Thymus (tissue), 14 donors: ENCODE results near the gene JARID2. TPM values are rescaled to one million over a fixed set of nuclear protein-coding genes. Genes with fewer than 3 reads are reported as not detected.

Source experiments
- DNase-seq, 9 donors: peaks; one replicate each; pipeline ENCODE4 v3.0.0-alpha.2; 2013; ENCODE audit warnings: low spot score in 9 of 9, low read depth in 6 of 9, missing footprints in 1 of 9
- H3K27ac ChIP-seq, 2 donors: one replicate each; pipeline ENCODE4 v1.5.1; 2013; ENCODE audit warnings: control low read depth in 1 of 2, low read depth in 1 of 2, low read length in 1 of 2, mild to moderate bottlenecking in 1 of 2, moderate library complexity in 1 of 2
- H3K27me3 ChIP-seq, 2 donors: one replicate each; pipeline ENCODE4 v1.5.1; 2013; ENCODE audit warnings: low read length in 1 of 2; ENCODE audit not compliant: control insufficient read depth in 2 of 2, insufficient read depth in 1 of 2
- H3K36me3 ChIP-seq, 2 donors: one replicate each; pipeline ENCODE4 v1.5.1; 2013; ENCODE audit warnings: low read length in 1 of 2, mild to moderate bottlenecking in 1 of 2, moderate library complexity in 1 of 2; ENCODE audit not compliant: control insufficient read depth in 2 of 2, insufficient read depth in 2 of 2
- H3K4me1 ChIP-seq, 2 donors: one replicate each; pipeline ENCODE4 v1.5.1; 2013; ENCODE audit warnings: low read length in 2 of 2; ENCODE audit not compliant: control insufficient read depth in 2 of 2, insufficient read depth in 2 of 2
- H3K4me3 ChIP-seq, 2 donors: one replicate each; pipeline ENCODE4 v1.5.1; 2013; ENCODE audit warnings: low read length in 2 of 2, control low read depth in 1 of 2, mild to moderate bottlenecking in 1 of 2
- H3K9me3 ChIP-seq, 2 donors: one replicate each; pipeline ENCODE4 v1.5.1; 2013; ENCODE audit warnings: low read length in 1 of 2, mild to moderate bottlenecking in 1 of 2; ENCODE audit not compliant: control insufficient read depth in 2 of 2, insufficient read depth in 1 of 2
- WGBS: extraction: QIAGEN DNeasy Blood & Tissue Kit; methylation state at CpG from one replicate; pipeline ENCODE4 v1.1.7; 2013; 5-methylcytosine and 5-hydroxymethylcytosine counted together
- long read RNA-seq, 10 donors: transcript quantifications; one replicate each; lab custom pipeline, GENCODE V29; 2026
- polyA plus RNA-seq: library from polyadenylated mRNA; stranded (reverse); fragments of 200-250 nt; gene quantifications from one replicate; pipeline ENCODE4 v1.2.3, GENCODE V29; 2013
- total RNA-seq: library from RNA; stranded (reverse); fragments of 120-200 nt; gene quantifications from one replicate; pipeline ENCODE4 v1.2.4, GENCODE V29; 2013
- donor health status: healthy.

Gene JARID2
- total RNA-seq (20.9 TPM), polyA plus RNA-seq (15.8 TPM)
- long read RNA-seq, donor 1: 0 reads
- long read RNA-seq, donor 2: 0 reads
- long read RNA-seq, donor 3, partial matches to known transcripts: 21 of 21 reads
- long read RNA-seq, donor 3, other reads (novel, unspliced or antisense): 0 of 21 reads
- long read RNA-seq, donor 4, full-length matches to known transcripts: 2 of 9 reads
- long read RNA-seq, donor 4, partial matches to known transcripts: 7 of 9 reads
- long read RNA-seq, donor 4, other reads (novel, unspliced or antisense): 0 of 9 reads
- long read RNA-seq, donor 5, full-length matches to known transcripts: 4 of 47 reads
- long read RNA-seq, donor 5, partial matches to known transcripts: 37 of 47 reads
- long read RNA-seq, donor 5, other reads (novel, unspliced or antisense): 6 of 47 reads
- long read RNA-seq, donor 6: 0 reads
- long read RNA-seq, donor 7, partial matches to known transcripts: 9 of 9 reads
- long read RNA-seq, donor 7, other reads (novel, unspliced or antisense): 0 of 9 reads
- long read RNA-seq, donor 8: 0 reads
- long read RNA-seq, donor 9, partial matches to known transcripts: 18 of 23 reads
- long read RNA-seq, donor 9, other reads (novel, unspliced or antisense): 5 of 23 reads
- long read RNA-seq, donor 10, partial matches to known transcripts: 10 of 10 reads
- long read RNA-seq, donor 10, other reads (novel, unspliced or antisense): 0 of 10 reads

DNA sequence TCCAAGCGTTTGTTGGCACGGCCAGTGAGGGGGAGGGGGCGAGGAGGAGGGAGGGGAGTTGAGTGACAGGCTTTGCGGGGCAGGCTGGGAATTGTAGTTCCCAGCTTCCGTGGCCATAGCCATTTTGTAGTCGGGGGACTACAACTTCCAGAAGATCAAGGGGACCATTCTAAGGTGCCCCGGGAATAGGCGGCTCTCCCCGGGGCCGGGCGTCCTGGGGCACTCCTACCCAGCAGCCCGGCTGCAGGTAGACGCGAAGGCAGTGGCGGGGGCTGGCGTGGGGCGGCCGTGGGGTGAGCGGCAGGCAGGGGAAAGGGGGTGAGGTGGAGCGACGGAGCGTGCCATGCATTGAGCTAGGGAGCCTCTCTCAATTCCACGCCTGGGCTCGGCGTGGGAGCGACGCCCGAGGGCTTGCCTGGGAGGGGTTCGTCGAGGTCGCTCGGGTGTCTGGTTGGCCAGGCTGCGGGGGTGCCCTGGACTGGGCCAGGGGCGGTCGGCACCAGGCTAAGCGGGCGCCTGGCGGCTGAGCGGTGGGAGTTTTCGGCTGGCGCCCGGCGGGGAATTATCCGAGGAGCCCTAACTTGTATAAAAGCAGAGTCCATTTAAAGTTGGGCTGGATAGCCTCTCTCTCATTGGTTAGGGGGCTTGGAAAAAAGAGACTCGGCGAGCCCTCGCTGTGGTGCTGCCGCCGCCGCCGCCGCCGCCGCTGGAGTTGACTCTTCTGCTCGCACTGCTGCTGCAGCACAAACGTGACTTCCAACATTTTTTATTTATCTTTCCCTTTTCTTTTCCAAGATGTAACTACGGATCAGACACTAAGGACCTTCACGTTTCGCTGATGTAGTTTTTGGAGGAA is at the start of gene JARID2:
TSS of gene JARID2 (plus strand) at position 709 of the 856 bp plus-strand sequence. CDS start 471 bp downstream, outside the sequence.
- H3K36me3 ChIP-seq: no peaks in the 10 kb centered on the region
- H3K4me3 ChIP-seq: peak within 1 kb of the TSS; percentile 81 to 90
- WGBS: under 1% methylated on average over 59 of the region's 59 CpGs
- H3K9me3 ChIP-seq: no peaks in the 10 kb centered on the region
- H3K27me3 ChIP-seq: peaks cover 4 to 5% of the 10 kb centered on the region in 2 donors
- peak; percentile 84 to 98 (median 94) for DNase-seq
- peaks cover 9 to 23% of the 10 kb centered on the region in 2 donors for H3K4me1 ChIP-seq
- H3K27ac ChIP-seq: peak within 1 kb of the TSS; percentile 93 to 96

DNA sequence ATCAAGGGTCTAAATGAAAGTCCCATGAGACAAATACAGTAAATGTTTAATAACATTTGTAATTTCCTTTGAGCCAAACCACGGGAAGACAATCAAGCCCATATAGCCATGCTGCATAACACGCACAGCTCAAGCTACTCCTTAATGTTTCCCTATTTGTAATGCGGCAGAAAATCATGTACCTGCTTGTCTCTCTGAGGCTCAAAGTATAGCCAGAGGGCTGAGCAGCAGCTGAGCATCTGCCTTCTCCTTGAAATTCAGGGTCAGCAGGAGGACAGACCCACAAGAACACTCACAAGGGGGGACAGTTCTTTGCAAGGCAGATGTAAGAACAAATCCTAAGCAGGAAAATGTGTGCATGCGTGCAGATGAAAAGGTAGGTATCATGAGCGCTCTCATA is 45.8 kb upstream of the JARID2 start:
- H3K36me3 ChIP-seq: no peaks in the 10 kb centered on the region
- H3K27ac ChIP-seq: no peak overlapping the region
- DNase-seq: no peak
- no peaks in the 10 kb centered on the region for H3K9me3 ChIP-seq
- WGBS: 94% methylated on average over 5 of the region's 5 CpGs
- no peak overlapping the region for H3K4me3 ChIP-seq
- no peaks in the 10 kb centered on the region for H3K4me1 ChIP-seq
- H3K27me3 ChIP-seq: no peaks in the 10 kb centered on the region

DNA sequence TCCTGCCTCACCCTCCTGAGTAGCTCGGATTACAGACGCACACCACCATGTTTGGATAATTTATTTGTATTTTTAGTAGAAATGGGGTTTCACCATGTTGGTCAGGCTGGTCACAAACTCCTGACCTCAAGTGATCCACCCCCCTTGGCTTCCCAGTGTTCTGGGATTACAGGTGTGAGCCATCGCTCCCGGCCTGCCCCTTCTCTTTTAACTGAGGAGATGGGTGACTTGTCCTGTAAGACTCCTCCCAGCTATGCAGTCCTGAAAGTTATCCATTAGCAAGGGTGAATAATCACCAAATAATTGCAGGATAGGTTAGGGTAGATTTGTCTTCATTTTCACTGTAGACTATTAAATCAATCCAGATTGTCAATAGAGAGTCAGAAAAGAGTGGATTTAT is 40.5 kb upstream of the JARID2 start:
- no peak overlapping the region for H3K27ac ChIP-seq
- no peaks in the 10 kb centered on the region for H3K4me1 ChIP-seq
- DNase-seq: no peak
- H3K9me3 ChIP-seq: no peaks in the 10 kb centered on the region
- H3K27me3 ChIP-seq: no peaks in the 10 kb centered on the region
- no peaks in the 10 kb centered on the region for H3K36me3 ChIP-seq
- WGBS: 98% methylated on average over 4 of the region's 4 CpGs
- no peak overlapping the region for H3K4me3 ChIP-seq

DNA sequence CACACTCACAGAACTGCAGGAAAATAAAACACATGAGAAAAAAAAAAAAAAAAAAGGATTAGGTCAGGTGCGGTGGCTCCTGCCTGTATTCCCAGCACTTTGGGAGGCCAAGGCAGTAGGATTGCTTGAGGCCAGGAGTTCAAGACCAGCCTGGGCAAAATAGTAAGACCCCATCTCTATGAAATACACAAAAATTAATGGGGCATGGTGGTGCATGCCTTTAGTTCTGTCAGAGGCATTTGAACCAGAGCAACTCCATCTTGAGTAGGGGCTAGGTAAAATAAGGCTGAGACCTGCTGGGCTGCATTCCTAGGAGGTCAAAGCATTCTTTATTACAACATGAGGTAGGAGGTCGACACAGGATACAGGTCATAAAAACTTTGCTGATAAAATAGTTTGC is 39.0 kb upstream of the JARID2 start:
- no peak overlapping the region for H3K27ac ChIP-seq
- H3K36me3 ChIP-seq: no peaks in the 10 kb centered on the region
- DNase-seq: no peak
- H3K9me3 ChIP-seq: no peaks in the 10 kb centered on the region
- H3K4me1 ChIP-seq: no peaks in the 10 kb centered on the region
- no peak overlapping the region for H3K4me3 ChIP-seq
- WGBS: 96% methylated on average over 2 of the region's 2 CpGs
- no peaks in the 10 kb centered on the region for H3K27me3 ChIP-seq

DNA sequence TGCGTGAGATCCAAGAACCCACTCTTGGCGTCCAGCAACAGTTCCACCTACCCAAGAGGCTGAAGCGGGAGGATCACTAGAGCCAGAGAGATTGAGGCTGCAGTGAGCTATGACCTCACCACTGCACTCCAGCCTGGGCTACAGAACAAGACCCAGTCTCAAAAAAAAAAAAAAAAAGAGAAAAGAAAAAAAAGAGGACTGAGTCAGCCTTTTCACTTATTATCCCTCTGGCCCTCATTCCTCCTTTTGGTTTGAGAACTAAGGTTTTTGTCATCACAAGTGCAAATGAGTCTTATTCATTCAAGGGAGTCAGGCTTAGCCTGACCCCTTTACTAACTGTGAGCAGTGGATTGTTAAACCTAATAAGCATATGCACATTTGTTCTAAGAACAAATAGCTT is 37.9 kb upstream of the JARID2 start:
- Histone ChIP-seq H3K27me3 (no peaks in the 10 kb centered on the region), H3K36me3 (no peaks in the 10 kb centered on the region)
- 96% methylated on average over 3 of the region's 3 CpGs for WGBS

DNA sequence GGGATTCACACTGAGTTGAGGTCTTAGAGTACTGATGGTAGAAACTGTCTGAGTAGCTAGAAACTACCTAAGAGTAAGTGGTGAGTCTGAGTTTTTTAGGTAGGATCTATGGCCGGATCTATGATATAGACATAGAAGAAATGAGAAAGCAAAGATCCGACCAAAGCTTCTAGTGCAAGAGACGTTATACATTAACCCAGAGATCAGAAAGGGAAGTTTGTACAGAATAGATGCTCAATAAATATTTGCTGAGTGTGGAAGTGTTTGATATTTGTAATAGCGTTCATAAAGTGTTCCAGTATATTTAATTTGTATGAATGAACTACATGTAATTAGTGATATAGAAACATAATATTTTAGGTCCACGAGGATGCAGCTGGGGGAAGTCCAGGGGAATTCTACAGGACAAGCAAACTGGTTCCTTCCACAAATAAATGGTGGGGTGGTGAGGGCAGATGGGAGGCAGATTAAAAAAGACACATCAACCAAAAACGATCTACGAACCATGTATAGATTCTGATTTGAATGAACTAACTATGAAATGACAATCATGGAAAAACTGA is 31.9 kb upstream of the JARID2 start:
- Histone ChIP-seq H3K36me3 (no peaks in the 10 kb centered on the region), H3K4me3 (no peak overlapping the region), H3K9me3 (no peaks in the 10 kb centered on the region), H3K4me1 (no peaks in the 10 kb centered on the region), H3K27me3 (no peaks in the 10 kb centered on the region), H3K27ac (no peak overlapping the region)
- 93% methylated on average over 7 of the region's 7 CpGs for WGBS
- DNase-seq: no peak

More for the DNA sequence above, 37.9 kb upstream of the JARID2 start:
- no peak for DNase-seq
- H3K4me1 ChIP-seq: no peaks in the 10 kb centered on the region
- H3K9me3 ChIP-seq: no peaks in the 10 kb centered on the region
- H3K4me3 ChIP-seq: no peak overlapping the region
- no peak overlapping the region for H3K27ac ChIP-seq

DNA sequence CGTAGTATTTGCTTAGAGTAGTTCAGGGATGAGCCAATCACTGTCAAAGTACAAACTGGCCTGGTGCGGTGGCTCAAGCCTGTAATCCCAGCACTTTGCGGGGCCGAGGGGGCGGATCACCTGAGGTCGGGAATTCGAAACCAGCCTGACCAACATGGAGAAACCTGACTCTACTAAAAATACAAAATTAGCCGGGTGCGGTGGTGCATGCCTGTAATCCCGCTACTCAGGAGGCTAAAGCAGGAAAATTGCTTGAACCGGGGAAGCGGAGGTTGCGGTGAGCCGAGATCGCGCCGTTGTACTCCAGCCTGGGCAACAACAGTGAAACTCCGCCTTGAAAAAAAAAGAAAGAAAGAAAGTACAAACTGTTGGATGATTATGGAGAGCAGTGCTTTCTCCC is 27.5 kb upstream of the JARID2 start:
- Histone ChIP-seq H3K9me3 (no peaks in the 10 kb centered on the region), H3K4me3 (no peak overlapping the region), H3K27ac (no peak overlapping the region), H3K36me3 (no peaks in the 10 kb centered on the region), H3K27me3 (no peaks in the 10 kb centered on the region), H3K4me1 (no peaks in the 10 kb centered on the region)
- no peak for DNase-seq
- WGBS: 97% methylated on average over 18 of the region's 18 CpGs

DNA sequence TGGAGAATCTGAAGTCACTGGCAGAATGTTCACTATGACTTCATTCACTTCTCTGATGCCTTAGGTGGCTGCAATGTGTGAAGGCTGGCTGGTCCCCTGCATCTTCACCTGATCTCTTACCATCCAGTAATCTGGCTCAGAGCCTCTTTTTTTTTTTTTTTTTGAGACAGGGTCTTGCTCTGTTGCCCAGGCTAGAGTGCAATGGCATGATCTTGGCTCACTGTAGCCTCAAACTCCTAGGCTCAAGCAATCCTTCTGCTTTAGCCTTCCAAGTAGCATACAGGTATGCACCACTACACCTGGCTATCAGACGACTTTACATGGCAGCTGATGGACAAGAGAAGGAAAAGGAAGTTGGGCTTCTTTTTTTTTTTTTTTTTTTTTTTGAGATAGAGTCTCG is 25.8 kb upstream of the JARID2 start:
- H3K9me3 ChIP-seq: no peaks in the 10 kb centered on the region
- H3K27ac ChIP-seq: no peak overlapping the region
- no peak overlapping the region for H3K4me3 ChIP-seq
- H3K36me3 ChIP-seq: no peaks in the 10 kb centered on the region
- no peaks in the 10 kb centered on the region for H3K4me1 ChIP-seq
- no peaks in the 10 kb centered on the region for H3K27me3 ChIP-seq
- WGBS: 97% methylated on average over 2 of the region's 2 CpGs
- DNase-seq: no peak
